ENCODE results near the gene BGLAP.

Gene BGLAP

GRCh38 chr1:156241926-156242325 is at the start of gene BGLAP:
Gene BGLAP (plus strand): TSS chr1:156242184. CDS start chr1:156242232, 48 bp downstream.
- no peak within 1 kb of the TSS for H3K4me3 ChIP-seq (ENCODE audit: low read depth, low read length)
- DNase-seq (ENCODE audit: low read depth) = no peak
- TF ChIP-seq CTCF (IDR thresholded peaks at IDR 0.05; ENCODE audit: low read depth, low read length, missing control alignments) = no peak

GRCh38 chr1:156193208-156193487 is 48.8 kb upstream of the BGLAP start:
- H3K4me3 ChIP-seq (ENCODE audit: low read depth, low read length) = peak overlapping the region; percentile 59
- DNase-seq (ENCODE audit: low read depth) = no peak
- no peak for TF ChIP-seq CTCF (IDR thresholded peaks at IDR 0.05; ENCODE audit: low read depth, low read length, missing control alignments)

GRCh38 chr1:156193488-156194299 is 48.3 kb upstream of the BGLAP start, which contains the start of gene SLC25A44:
Gene SLC25A44 (plus strand): TSS chr1:156194104. CDS start chr1:156199848, 5,744 bp downstream.
- H3K4me3 ChIP-seq (ENCODE audit: low read depth, low read length) = peak within 1 kb of the TSS; percentile 74
- peak; percentile 98 for DNase-seq (ENCODE audit: low read depth)
- TF ChIP-seq CTCF (IDR thresholded peaks at IDR 0.05; ENCODE audit: low read depth, low read length, missing control alignments) = peak; percentile 50

- H3K4me3 ChIP-seq (ENCODE audit: low read depth, low read length) = peak overlapping the region; percentile 74
- TF ChIP-seq CTCF (IDR thresholded peaks at IDR 0.05; ENCODE audit: low read depth, low read length, missing control alignments) = no peak
- DNase-seq (ENCODE audit: low read depth) = no peak
Measured at GRCh38 chr1:156194300-156194652, 47.7 kb upstream of the BGLAP start.

GRCh38 chr1:156195853-156196252 is 46.1 kb upstream of the BGLAP start:
- no peak overlapping the region for H3K4me3 ChIP-seq (ENCODE audit: low read depth, low read length)
- DNase-seq (ENCODE audit: low read depth) = no peak
- TF ChIP-seq CTCF (IDR thresholded peaks at IDR 0.05; ENCODE audit: low read depth, low read length, missing control alignments) = no peak

GRCh38 chr1:156196445-156196844 is 45.5 kb upstream of the BGLAP start:
- no peak for TF ChIP-seq CTCF (IDR thresholded peaks at IDR 0.05; ENCODE audit: low read depth, low read length, missing control alignments)
- no peak for DNase-seq (ENCODE audit: low read depth)

GRCh38 chr1:156198831-156199349 is 43.1 kb upstream of the BGLAP start:
- no peak for TF ChIP-seq CTCF (IDR thresholded peaks at IDR 0.05; ENCODE audit: low read depth, low read length, missing control alignments)
- DNase-seq (ENCODE audit: low read depth) = no peak
- H3K4me3 ChIP-seq (ENCODE audit: low read depth, low read length) = no peak overlapping the region; the same call in 1 of the 2 replicates

More at GRCh38 chr1:156196445-156196844, 45.5 kb upstream of the BGLAP start:
- H3K4me3 ChIP-seq (ENCODE audit: low read depth, low read length) = no peak overlapping the region

All from GM12864 (cell line).